GM13976 (cell line): ENCODE data around the gene ATP5F1D.

Experiments
- DNase-seq: peaks from one replicate; pipeline ENCODE4 v3.0.0; 2012; ENCODE audit warnings: low spot score
- CTCF ChIP-seq: IDR thresholded peaks from 2 replicates; pipeline ENCODE4 v1.5.1; 2012; ENCODE audit warnings: borderline replicate concordance, mild to moderate bottlenecking; ENCODE audit not compliant: insufficient read depth; ENCODE audit errors: extremely low read depth, missing control alignments, control extremely low read depth
- in situ Hi-C: fragments of 300-500 bp; cut with MboI; formaldehyde crosslinking; loops from one replicate; pipeline ENCODE4 v1.12.0; 2022; ENCODE audit warnings: low sequenced_read_pairs, mixed read lengths, inconsistent platforms; ENCODE audit not compliant: unreplicated experiment

ATP5F1D gene

GRCh38 chr19:1277061-1277460 is 35.5 kb downstream of the ATP5F1D start:
- DNase-seq: no peak
- TF ChIP-seq CTCF: no peak
- in situ Hi-C loops: no loop called here

GRCh38 chr19:1278074-1278473 is 36.5 kb downstream of the ATP5F1D start:
- no peak for DNase-seq
- in situ Hi-C loops: no loop called here
- TF ChIP-seq CTCF: no peak

GRCh38 chr19:1278713-1279660 is 37.4 kb downstream of the ATP5F1D start:
- no peak for TF ChIP-seq CTCF
- in situ Hi-C loops: no loop called here
- DNase-seq: no peak

GRCh38 chr19:1279782-1280341 is 38.3 kb downstream of the ATP5F1D start:
- in situ Hi-C loops: no loop called here
- TF ChIP-seq CTCF: peak; percentile 98
- DNase-seq: peak; percentile 92

- DNase-seq: no peak
- no peak for TF ChIP-seq CTCF
- in situ Hi-C loops: no loop called here
Observed at GRCh38 chr19:1280636-1281568, 39.4 kb downstream of the ATP5F1D start.

GRCh38 chr19:1281569-1282287 is 40.2 kb downstream of the ATP5F1D start:
- TF ChIP-seq CTCF: no peak
- no peak for DNase-seq
- in situ Hi-C loops: no loop called here
